Panc1 (cell line): ENCODE data around the gene STXBP3. TPM values are rescaled to one million over a fixed set of nuclear protein-coding genes. Genes with fewer than 3 reads are reported as not detected.

Experiments used
- ATAC-seq: fragments of 200-7000 bp; cut with Tn5 transposase; 2 replicates; pipeline ENCODE4 v1.9.1; 2020; ENCODE audit warnings: mild to moderate bottlenecking, moderate library complexity
- BruUV-seq: library from RNA; stranded (reverse); fragments of 400-500 nt; replicated peaks from 2 replicates; lab custom pipeline; 2021; lab: Mats Ljungman, UMichigan
- CTCF ChIA-PET: fragments of 300-600 bp; sonication (Branson Sonifier 250); formaldehyde crosslinking; loops from one replicate; lab custom pipeline; 2022; ENCODE audit warnings: antibody characterized with exemption; lab: Charles Lee
- POLR2A ChIA-PET: fragments of 300-600 bp; sonication (Branson Sonifier 250); formaldehyde crosslinking; loops from one replicate; lab custom pipeline; 2022; ENCODE audit warnings: antibody characterized with exemption; lab: Charles Lee
- DNase-seq: peaks from one replicate; pipeline ENCODE4 v3.0.0-alpha.2; 2010; ENCODE audit warnings: low read depth, low spot score
- H3K27ac ChIP-seq: 2 replicates; pipeline ENCODE4 v1.5.1; 2011; ENCODE audit warnings: mild to moderate bottlenecking, low read length, inconsistent platforms
- H3K27me3 ChIP-seq: fragments of 200-500 bp; sonication (Bioruptor generic); 2 replicates; pipeline ENCODE4 v1.6.0; 2014; ENCODE audit warnings: low read length, inconsistent platforms; ENCODE audit not compliant: control insufficient read depth, insufficient read depth
- H3K36me3 ChIP-seq: fragments of 200-500 bp; sonication (Bioruptor generic); 2 replicates; pipeline ENCODE4 v1.5.1; 2014; ENCODE audit warnings: inconsistent platforms, mild to moderate bottlenecking, low read length, moderate library complexity; ENCODE audit not compliant: control insufficient read depth, insufficient read depth
- H3K4me1 ChIP-seq: 2 replicates; pipeline ENCODE4 v1.5.1; 2011; ENCODE audit warnings: inconsistent platforms, mild to moderate bottlenecking, low read length, moderate library complexity; ENCODE audit not compliant: control insufficient read depth, insufficient read depth
- H3K4me3 ChIP-seq, 2 experiments: 2 replicates each; pipeline ENCODE4 v1.5.1; 2011 to 2012; ENCODE audit warnings: low read depth in 2 of 2, low read length in 2 of 2, mild to moderate bottlenecking in 2 of 2, inconsistent platforms in 1 of 2, moderate library complexity in 1 of 2
- H3K9me3 ChIP-seq: fragments of 200-500 bp; sonication (Bioruptor generic); 2 replicates; pipeline ENCODE4 v1.5.1; 2014; ENCODE audit warnings: low read depth, mild to moderate bottlenecking, inconsistent platforms, low read length, moderate library complexity; ENCODE audit not compliant: control insufficient read depth, insufficient read depth
- POLR2AphosphoS5 ChIP-seq: IDR thresholded peaks from 2 replicates; pipeline ENCODE4 v1.6.1; 2012; ENCODE audit warnings: mild to moderate bottlenecking, low read depth, low read length, moderate library complexity
- SIN3A ChIP-seq: IDR thresholded peaks from 2 replicates; pipeline ENCODE4 v1.6.1; 2012; ENCODE audit warnings: low read depth, mild to moderate bottlenecking, low read length, moderate library complexity, borderline replicate concordance; ENCODE audit not compliant: insufficient read depth
- TCF7L2 ChIP-seq: IDR thresholded peaks from 2 replicates; pipeline ENCODE4 v1.6.1; 2011; ENCODE audit warnings: mild to moderate bottlenecking, low read depth, low read length, inconsistent platforms
- in situ Hi-C: cut with HindIII; loops from 2 replicates; pipeline ENCODE4 v1.10.0; 2016; ENCODE audit warnings: low sequenced_read_pairs, low pct_unique_long_range_greater_than_20kb
- intact Hi-C: fragments of 100-400 bp; cut with micrococcal nuclease; formaldehyde crosslinking; loops from one replicate; pipeline ENCODE4 v1.10.0; 2022; ENCODE audit not compliant: unreplicated experiment
- total RNA-seq: library from RNA; stranded (reverse); gene quantifications from one replicate; pipeline ENCODE4 v1.2.1, GENCODE V29; 2021; ENCODE audit not compliant: unreplicated experiment
- TF ChIP-seq, protein P1 (sequence below): fragments of 450-650 bp; IDR thresholded peaks from 2 replicates; pipeline ENCODE4 v1.5.1; 2017; ENCODE audit warnings: mild to moderate bottlenecking
- TF ChIP-seq, protein P2 (sequence below), 2 experiments: IDR thresholded peaks; 2 replicates each; pipeline ENCODE4 v1.6.1; 2011 to 2012; ENCODE audit warnings: low read depth in 2 of 2, control low read depth in 1 of 2, low read length in 1 of 2, mild to moderate bottlenecking in 1 of 2, moderate library complexity in 1 of 2; ENCODE audit not compliant: insufficient read depth in 1 of 2

Gene STXBP3
- total RNA-seq, 1 experiment from 2014 or later = 27.7 TPM

DNA sequence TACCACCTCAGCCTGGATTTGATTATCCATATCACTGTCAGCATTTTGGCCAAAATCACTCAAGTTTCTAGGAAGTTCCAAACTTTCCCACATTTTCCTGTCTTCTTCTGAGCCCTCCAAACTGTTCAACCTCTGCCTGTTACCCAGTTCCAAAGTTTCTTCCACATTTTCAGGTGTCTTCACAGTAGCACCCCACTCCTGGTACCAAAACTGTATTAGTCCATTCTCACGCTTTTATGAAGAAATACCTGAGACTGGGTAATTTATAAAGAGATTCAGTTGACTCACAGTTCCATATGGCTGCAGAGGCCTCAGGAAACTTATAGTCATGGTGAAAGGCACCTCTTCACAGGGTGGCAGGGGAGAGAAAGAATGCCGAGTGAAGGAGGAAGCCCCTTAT lies 39.4 kb downstream of the STXBP3 start:
- POLR2A ChIA-PET = no interaction called here
- no peaks in the 10 kb centered on the region for H3K27me3 ChIP-seq
- DNase-seq (no peak), ATAC-seq (no peak)
- CTCF ChIA-PET = no interaction called here
- no peak overlapping the region for H3K27ac ChIP-seq
- intact Hi-C loops = no loop called here
- in situ Hi-C loops = no loop called here
- no TSS peak for BruUV-seq
- no peak overlapping the region for H3K4me3 ChIP-seq
- H3K9me3 ChIP-seq = no peaks in the 10 kb centered on the region
- no peaks in the 10 kb centered on the region; the same call in 1 of the 2 replicates for H3K36me3 ChIP-seq
- H3K4me1 ChIP-seq = no peaks in the 10 kb centered on the region
- TF ChIP-seq POLR2AphosphoS5 (no peak), TCF7L2 (no peak), SIN3A (no peak)
- TF ChIP-seq, protein P1, sequence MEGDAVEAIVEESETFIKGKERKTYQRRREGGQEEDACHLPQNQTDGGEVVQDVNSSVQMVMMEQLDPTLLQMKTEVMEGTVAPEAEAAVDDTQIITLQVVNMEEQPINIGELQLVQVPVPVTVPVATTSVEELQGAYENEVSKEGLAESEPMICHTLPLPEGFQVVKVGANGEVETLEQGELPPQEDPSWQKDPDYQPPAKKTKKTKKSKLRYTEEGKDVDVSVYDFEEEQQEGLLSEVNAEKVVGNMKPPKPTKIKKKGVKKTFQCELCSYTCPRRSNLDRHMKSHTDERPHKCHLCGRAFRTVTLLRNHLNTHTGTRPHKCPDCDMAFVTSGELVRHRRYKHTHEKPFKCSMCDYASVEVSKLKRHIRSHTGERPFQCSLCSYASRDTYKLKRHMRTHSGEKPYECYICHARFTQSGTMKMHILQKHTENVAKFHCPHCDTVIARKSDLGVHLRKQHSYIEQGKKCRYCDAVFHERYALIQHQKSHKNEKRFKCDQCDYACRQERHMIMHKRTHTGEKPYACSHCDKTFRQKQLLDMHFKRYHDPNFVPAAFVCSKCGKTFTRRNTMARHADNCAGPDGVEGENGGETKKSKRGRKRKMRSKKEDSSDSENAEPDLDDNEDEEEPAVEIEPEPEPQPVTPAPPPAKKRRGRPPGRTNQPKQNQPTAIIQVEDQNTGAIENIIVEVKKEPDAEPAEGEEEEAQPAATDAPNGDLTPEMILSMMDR = no peak
- TF ChIP-seq, protein P2, sequence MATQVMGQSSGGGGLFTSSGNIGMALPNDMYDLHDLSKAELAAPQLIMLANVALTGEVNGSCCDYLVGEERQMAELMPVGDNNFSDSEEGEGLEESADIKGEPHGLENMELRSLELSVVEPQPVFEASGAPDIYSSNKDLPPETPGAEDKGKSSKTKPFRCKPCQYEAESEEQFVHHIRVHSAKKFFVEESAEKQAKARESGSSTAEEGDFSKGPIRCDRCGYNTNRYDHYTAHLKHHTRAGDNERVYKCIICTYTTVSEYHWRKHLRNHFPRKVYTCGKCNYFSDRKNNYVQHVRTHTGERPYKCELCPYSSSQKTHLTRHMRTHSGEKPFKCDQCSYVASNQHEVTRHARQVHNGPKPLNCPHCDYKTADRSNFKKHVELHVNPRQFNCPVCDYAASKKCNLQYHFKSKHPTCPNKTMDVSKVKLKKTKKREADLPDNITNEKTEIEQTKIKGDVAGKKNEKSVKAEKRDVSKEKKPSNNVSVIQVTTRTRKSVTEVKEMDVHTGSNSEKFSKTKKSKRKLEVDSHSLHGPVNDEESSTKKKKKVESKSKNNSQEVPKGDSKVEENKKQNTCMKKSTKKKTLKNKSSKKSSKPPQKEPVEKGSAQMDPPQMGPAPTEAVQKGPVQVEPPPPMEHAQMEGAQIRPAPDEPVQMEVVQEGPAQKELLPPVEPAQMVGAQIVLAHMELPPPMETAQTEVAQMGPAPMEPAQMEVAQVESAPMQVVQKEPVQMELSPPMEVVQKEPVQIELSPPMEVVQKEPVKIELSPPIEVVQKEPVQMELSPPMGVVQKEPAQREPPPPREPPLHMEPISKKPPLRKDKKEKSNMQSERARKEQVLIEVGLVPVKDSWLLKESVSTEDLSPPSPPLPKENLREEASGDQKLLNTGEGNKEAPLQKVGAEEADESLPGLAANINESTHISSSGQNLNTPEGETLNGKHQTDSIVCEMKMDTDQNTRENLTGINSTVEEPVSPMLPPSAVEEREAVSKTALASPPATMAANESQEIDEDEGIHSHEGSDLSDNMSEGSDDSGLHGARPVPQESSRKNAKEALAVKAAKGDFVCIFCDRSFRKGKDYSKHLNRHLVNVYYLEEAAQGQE (IDR thresholded peaks at IDR 0.05; ENCODE audit: insufficient read depth in 1 of 2, low read depth in 2 of 2, low read length in 1 of 2) = no peak

DNA sequence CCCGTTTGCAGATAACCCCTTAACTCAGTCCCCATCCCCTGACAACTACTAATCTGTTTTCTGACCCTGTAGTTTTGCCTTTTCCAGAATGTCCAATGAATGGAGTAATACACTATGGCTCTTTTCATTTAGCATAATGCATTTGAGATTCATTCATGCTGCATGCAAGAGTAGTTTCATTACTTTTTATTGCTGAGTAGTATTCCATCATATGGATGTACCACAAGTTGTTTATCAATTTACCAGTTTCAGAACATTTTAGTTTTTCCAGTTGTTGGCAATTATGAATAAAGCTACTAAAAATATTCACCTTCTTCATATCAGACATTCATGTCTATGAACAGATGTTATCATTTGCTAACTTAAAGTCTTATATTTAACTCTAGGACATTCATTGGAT lies 45.3 kb downstream of the STXBP3 start:
- CTCF ChIA-PET = no interaction called here
- no TSS peak for BruUV-seq
- Histone ChIP-seq H3K4me1 (no peaks in the 10 kb centered on the region), H3K27ac (no peak overlapping the region), H3K4me3 (no peak overlapping the region), H3K27me3 (no peaks in the 10 kb centered on the region), H3K9me3 (peaks cover 11% of the 10 kb centered on the region; the same call in 1 of the 2 replicates), H3K36me3 (0 out of 2 replicates have a peak, but pooled peaks cover 5% of the 10 kb centered on the region)
- in situ Hi-C loops (no loop called here), intact Hi-C loops (no loop called here)
- TF ChIP-seq POLR2AphosphoS5 (no peak), SIN3A (no peak), TCF7L2 (no peak)
- TF ChIP-seq, protein P1 = no peak
- TF ChIP-seq, protein P2 (IDR thresholded peaks at IDR 0.05; ENCODE audit: insufficient read depth in 1 of 2, low read depth in 2 of 2, low read length in 1 of 2) = no peak
- DNase-seq (no peak), ATAC-seq (no peak)
- POLR2A ChIA-PET = no interaction called here
